H1 (cell line): ENCODE results near the gene CORO2B. TPM values are rescaled to one million over a fixed set of nuclear protein-coding genes. Genes with fewer than 3 reads are reported as not detected.

Source experiments
- CTCF ChIA-PET: fragments of 300-600 bp; sonication (Branson Sonifier 250); formaldehyde crosslinking; loops from one replicate; lab custom pipeline; 2021; ENCODE audit not compliant: partially characterized antibody; lab: Charles Lee
- POLR2A ChIA-PET: fragments of 300-600 bp; sonication (Branson Sonifier 250); formaldehyde crosslinking; loops from one replicate; lab custom pipeline; 2021; ENCODE audit warnings: inconsistent platforms; ENCODE audit not compliant: partially characterized antibody; lab: Charles Lee
- DNase-seq, 2 experiments: peaks; one replicate each; pipeline versions ENCODE4 v3.0.0 to v3.0.0-alpha.2; 2010 to 2022; ENCODE audit warnings: low spot score in 2 of 2, low read depth in 1 of 2, mixed read lengths in 1 of 2
- FAIRE-seq: peaks from 2 replicates; lab custom pipeline; 2011; peaks lifted over from hg19 to GRCh38; lab: Jason Lieb, UNC
- H2AFZ ChIP-seq: 2 replicates; pipeline ENCODE4 v1.8.1; 2012; ENCODE audit warnings: low read length, inconsistent platforms
- H2AK5ac ChIP-seq: 2 replicates; pipeline ENCODE4 v1.6.1; 2013; ENCODE audit warnings: low read depth, low read length
- H2BK120ac ChIP-seq: replicated peaks from 2 replicates; pipeline ENCODE3; 2013; ENCODE audit warnings: low read depth, low read length, inconsistent platforms
- H2BK12ac ChIP-seq: 2 replicates; pipeline ENCODE4 v1.6.1; 2013; ENCODE audit warnings: low read depth, low read length
- H2BK15ac ChIP-seq: 2 replicates; pipeline ENCODE4 v1.6.1; 2013; ENCODE audit warnings: low read length
- H2BK20ac ChIP-seq: 2 replicates; pipeline ENCODE4 v1.6.1; 2013; ENCODE audit warnings: low read length
- H2BK5ac ChIP-seq: 2 replicates; pipeline ENCODE4 v1.6.1; 2013; ENCODE audit warnings: low read depth, low read length
- H3K14ac ChIP-seq: 2 replicates; pipeline ENCODE4 v1.6.1; 2013; ENCODE audit warnings: inconsistent platforms; ENCODE audit not compliant: insufficient read length
- H3K18ac ChIP-seq: 2 replicates; pipeline ENCODE4 v1.6.1; 2013; ENCODE audit warnings: low read length; ENCODE audit errors: extremely low read depth
- H3K23ac ChIP-seq: 2 replicates; pipeline ENCODE4 v1.6.1; 2013; ENCODE audit warnings: inconsistent platforms; ENCODE audit not compliant: insufficient read length
- H3K23me2 ChIP-seq: 2 replicates; pipeline ENCODE4 v1.6.1; 2013; ENCODE audit warnings: low read depth, low read length
- H3K27ac ChIP-seq: 2 replicates; pipeline ENCODE4 v1.6.1; 2011; ENCODE audit warnings: low read depth, low read length, inconsistent platforms
- H3K27me3 ChIP-seq, 4 experiments: replicated peaks in 1 of 4; 1 replicate in 1 of 4; 2 replicates in 3 of 4; pipeline versions ENCODE4 v1.6.1 to v1.8.1; 2011 to 2013; ENCODE audit warnings: low read length in 3 of 4, mild to moderate bottlenecking in 3 of 4, inconsistent platforms in 2 of 4, mixed read lengths in 2 of 4, moderate library complexity in 1 of 4; ENCODE audit not compliant: control insufficient read depth in 3 of 4, insufficient read depth in 3 of 4; ENCODE audit errors: extremely low read depth in 1 of 4
- H3K36me3 ChIP-seq, 4 experiments: 2 replicates each; pipeline versions ENCODE4 v1.6.1 to v1.8.1; 2011 to 2013; ENCODE audit warnings: mild to moderate bottlenecking in 4 of 4, low read length in 3 of 4, moderate library complexity in 2 of 4, control low read depth in 1 of 4, inconsistent platforms in 1 of 4; ENCODE audit not compliant: insufficient read depth in 4 of 4, control insufficient read depth in 2 of 4
- H3K4ac ChIP-seq: replicated peaks from 2 replicates; pipeline ENCODE3; 2013; ENCODE audit warnings: low read length, low read depth, mixed read lengths, inconsistent platforms; ENCODE audit not compliant: insufficient read length
- H3K4me1 ChIP-seq, 4 experiments: replicated peaks in 1 of 4; 1 replicate in 1 of 4; 2 replicates in 3 of 4; pipeline versions ENCODE4 v1.6.1 to v1.8.1; 2011 to 2013; ENCODE audit warnings: low read length in 3 of 4, inconsistent platforms in 2 of 4, mixed read lengths in 1 of 4; ENCODE audit not compliant: insufficient read depth in 4 of 4, control insufficient read depth in 3 of 4
- H3K4me2 ChIP-seq, 2 experiments: 2 replicates each; pipeline versions ENCODE4 v1.6.1 to v1.8.1; 2011 to 2013; ENCODE audit warnings: low read depth in 2 of 2, low read length in 2 of 2, control low read depth in 1 of 2, inconsistent platforms in 1 of 2, mild to moderate bottlenecking in 1 of 2; ENCODE audit not compliant: insufficient read depth in 1 of 2
- H3K4me3 ChIP-seq, 4 experiments: fragments of 200-600, 300-600 bp in 1 of 4; sonication (generic), shearing (Covaris generic), sonication (Bioruptor Twin) in 1 of 4; 2 replicates each; pipeline versions ENCODE4 v1.5.1 to v1.8.1; 2011 to 2016; ENCODE audit warnings: low read length in 4 of 4, low read depth in 3 of 4, control low read depth in 2 of 4, inconsistent platforms in 2 of 4, mild to moderate bottlenecking in 2 of 4, mixed read lengths in 1 of 4, moderate library complexity in 1 of 4; ENCODE audit not compliant: insufficient read depth in 2 of 4; ENCODE audit errors: extremely low read depth in 1 of 4
- H3K56ac ChIP-seq: replicated peaks from 2 replicates; pipeline ENCODE3; 2013; ENCODE audit warnings: low read depth, mild to moderate bottlenecking, mixed read lengths, low read length, inconsistent platforms; ENCODE audit not compliant: insufficient read length
- H3K79me1 ChIP-seq: 2 replicates; pipeline ENCODE4 v1.6.1; 2013; ENCODE audit warnings: low read depth, low read length, control low read depth
- H3K79me2 ChIP-seq, 2 experiments: 2 replicates each; pipeline versions ENCODE4 v1.6.1 to v1.8.1; 2012 to 2013; ENCODE audit warnings: low read length in 2 of 2, mild to moderate bottlenecking in 2 of 2, inconsistent platforms in 1 of 2; ENCODE audit not compliant: insufficient read depth in 2 of 2, control insufficient read depth in 1 of 2
- H3K9ac ChIP-seq, 4 experiments: replicated peaks in 1 of 4; 1 replicate in 1 of 4; 2 replicates in 3 of 4; pipeline versions ENCODE4 v1.6.1 to v1.8.1; 2011 to 2013; ENCODE audit warnings: low read depth in 3 of 4, low read length in 3 of 4, control low read depth in 2 of 4, mild to moderate bottlenecking in 2 of 4, moderate library complexity in 2 of 4, inconsistent platforms in 1 of 4; ENCODE audit errors: extremely low read depth in 1 of 4
- H3K9me3 ChIP-seq, 2 experiments: 2 replicates each; pipeline versions ENCODE4 v1.6.1 to v1.8.1; 2012 to 2013; ENCODE audit warnings: mild to moderate bottlenecking in 2 of 2, moderate library complexity in 2 of 2, control low read depth in 1 of 2, inconsistent platforms in 1 of 2, low read depth in 1 of 2, low read length in 1 of 2, mixed read lengths in 1 of 2; ENCODE audit not compliant: insufficient read depth in 2 of 2
- H4K20me1 ChIP-seq, 2 experiments: replicated peaks in 1 of 2; 2 replicates each; pipeline versions ENCODE3 to v1.8.1; 2011 to 2013; ENCODE audit warnings: inconsistent platforms in 2 of 2, low read length in 2 of 2, mild to moderate bottlenecking in 1 of 2; ENCODE audit not compliant: insufficient read depth in 2 of 2, control insufficient read depth in 1 of 2
- H4K5ac ChIP-seq: 2 replicates; pipeline ENCODE4 v1.6.1; 2013; ENCODE audit warnings: low read length, low read depth, mixed read lengths, inconsistent platforms; ENCODE audit not compliant: insufficient read length
- H4K8ac ChIP-seq: 2 replicates; pipeline ENCODE4 v1.8.0; 2013; ENCODE audit warnings: mild to moderate bottlenecking, moderate library complexity, low read length, inconsistent platforms; ENCODE audit not compliant: insufficient read depth; ENCODE audit errors: extremely low read depth
- H4K91ac ChIP-seq: replicated peaks from 2 replicates; pipeline ENCODE3; 2013; ENCODE audit warnings: low read length, mixed read lengths, inconsistent platforms; ENCODE audit not compliant: insufficient read length
- ASH2L ChIP-seq: fragments of 200-600, 300-600 bp; sonication (generic); IDR thresholded peaks from one replicate; pipeline ENCODE4 v1.7.1; 2017; ENCODE audit warnings: low read length
- BCL11A ChIP-seq, 2 experiments: IDR thresholded peaks; one replicate each; pipeline ENCODE4 v1.6.1; 2011; ENCODE audit warnings: low read depth in 2 of 2, low read length in 2 of 2, mild to moderate bottlenecking in 2 of 2
- CBX5 ChIP-seq: fragments of 300-800, 300-1000 bp; sonication (generic); IDR thresholded peaks from 2 replicates; pipeline ENCODE4 v1.7.1; 2016; ENCODE audit warnings: antibody characterized with exemption, low read length, low read depth
- CHD1 ChIP-seq: IDR thresholded peaks from 2 replicates; pipeline ENCODE4 v1.6.1; 2012; ENCODE audit warnings: low read depth, low read length, improper control_type of control experiment
- HDAC2 ChIP-seq, 2 experiments: fragments of 300-600 bp in 1 of 2; sonication (generic) in 1 of 2; IDR thresholded peaks; 2 replicates each; pipeline ENCODE4 v1.6.1; 2011 to 2012; ENCODE audit warnings: low read depth in 2 of 2, low read length in 2 of 2, mild to moderate bottlenecking in 2 of 2, moderate library complexity in 2 of 2, borderline replicate concordance in 1 of 2, inconsistent platforms in 1 of 2
- JUN ChIP-seq: IDR thresholded peaks from 2 replicates; pipeline ENCODE4 v1.6.1; 2011; ENCODE audit warnings: low read depth, mild to moderate bottlenecking, improper control_type of control experiment, low read length
- POLR2AphosphoS5 ChIP-seq: IDR thresholded peaks from 2 replicates; pipeline ENCODE4 v1.6.1; 2011; ENCODE audit warnings: low read depth, low read length
- RFX5 ChIP-seq: IDR thresholded peaks from 2 replicates; pipeline ENCODE4 v1.6.1; 2011; ENCODE audit warnings: low read depth, low read length, improper control_type of control experiment, borderline replicate concordance
- SIRT6 ChIP-seq: IDR thresholded peaks from one replicate; pipeline ENCODE4 v1.7.1; 2012; ENCODE audit warnings: low read length, inconsistent platforms
- SP1 ChIP-seq: IDR thresholded peaks from 2 replicates; pipeline ENCODE4 v1.6.1; 2011; ENCODE audit warnings: low read depth, low read length
- SP4 ChIP-seq: IDR thresholded peaks from 2 replicates; pipeline ENCODE4 v1.6.1; 2012; ENCODE audit warnings: low read length, inconsistent platforms
- SUZ12 ChIP-seq: fragments of 200-600 bp; sonication (generic); IDR thresholded peaks from 2 replicates; pipeline ENCODE4 v1.6.1; 2012; ENCODE audit warnings: mild to moderate bottlenecking, inconsistent platforms, low read length, moderate library complexity, mixed read lengths
- TAF7 ChIP-seq: optimal IDR thresholded peaks from 2 replicates; pipeline ENCODE3; 2011; ENCODE audit warnings: low read depth, mild to moderate bottlenecking, inconsistent platforms, low read length, moderate library complexity, borderline replicate concordance
- ZNF274 ChIP-seq: IDR thresholded peaks from 2 replicates; pipeline ENCODE4 v1.7.0; 2012; ENCODE audit warnings: low read length, borderline replicate concordance; ENCODE audit errors: extremely low read depth
- WGBS, 2 experiments: shearing (Covaris generic) in 1 of 2; methylation state at CpG; one replicate each; pipeline versions ENCODE4 v1.1.6 to v1.1.7; 2013 to 2015; ENCODE audit warnings: low lambda C conversion rate in 2 of 2, mixed read lengths in 2 of 2, inconsistent platforms in 1 of 2, low coverage in 1 of 2, missing lambda C conversion rate in 1 of 2; ENCODE audit not compliant: insufficient replicate concordance in 2 of 2, insufficient coverage in 1 of 2, insufficient read length in 1 of 2; ENCODE audit errors: extremely low coverage in 1 of 2, missing lambda C conversion rate in 1 of 2; 5-methylcytosine and 5-hydroxymethylcytosine counted together
- polyA plus RNA-seq, 7 experiments: library from polyadenylated mRNA; depleted of rRNA in 3 of 7; stranded (reverse) in 5 of 7; unstranded in 2 of 7; fragments of >200 nt in 5 of 7; fragments of 200-250 nt in 2 of 7; gene quantifications; 1 replicate in 5 of 7; 2 replicates in 1 of 7; 4 replicates in 1 of 7; pipeline versions ENCODE4 v1.2.1 to v1.2.3, GENCODE V29; 2011 to 2013; ENCODE audit warnings: missing spikeins in 2 of 7, mixed read lengths in 2 of 7
- total RNA-seq: library from RNA; stranded (reverse); fragmentation: NEBNext Ultra II Directional; extraction: Animal tissue kit (Norgen Biotek cat#: 25700); gene quantifications from 2 replicates; pipeline ENCODE4 v1.2.1, GENCODE V29; 2021

Gene CORO2B
- total and polyA plus RNA-seq, 2 of the 8 experiments (the other 6 are each of a cell fraction or from before 2014, with no cell fraction given), result 3.4 to 6.7 TPM

GRCh38 chr15:68585574-68586273 lies 6.9 kb downstream of the CORO2B start:
- 90% methylated on average over 8 of the region's 8 CpGs; no CpG with 5 or more reads in 1 of the 2 experiments for WGBS, 2 experiments
- Histone ChIP-seq H3K27me3 (peaks cover 0 to 6% (median 3%) of the 10 kb centered on the region in 4 experiments; a peak in 4 of 7 replicates), H3K79me2 (no peaks in the 10 kb centered on the region; a peak in 1 of 4 replicates), H4K91ac (no peak overlapping the region), H2BK12ac (no peak overlapping the region), H4K5ac (no peak overlapping the region), H3K4me3 (no peak overlapping the region), H3K27ac (no peak overlapping the region), H3K9me3 (no peaks in the 10 kb centered on the region), H2BK15ac (no peak overlapping the region; the same call in 1 of the 2 replicates), H3K14ac (no peak overlapping the region), H2AK5ac (no peak overlapping the region), H2BK120ac (no peak overlapping the region), H3K4ac (peak overlapping the region; percentile 17), H2BK20ac (no peak overlapping the region), H3K23me2 (no peaks in the 10 kb centered on the region), H3K9ac (no peak overlapping the region), H2AFZ (no peak overlapping the region), H4K8ac (no peak overlapping the region), H4K20me1 (no peaks in the 10 kb centered on the region), H3K23ac (no peak overlapping the region), H3K79me1 (no peaks in the 10 kb centered on the region; the same call in 1 of the 2 replicates), H2BK5ac (no peak overlapping the region), H3K4me2 (no peak overlapping the region), H3K4me1 (peaks cover 2 to 19% (median 8%) of the 10 kb centered on the region in 4 experiments), H3K56ac (no peak overlapping the region), H3K18ac (no peak overlapping the region), H3K36me3 (no peaks in the 10 kb centered on the region)
- no peak for FAIRE-seq
- ChIA-PET CTCF (interaction anchor here (0.8 to 4.9 kb wide), 4 partner anchors 32 to 89 kb away, joined by 3 to 26 read pairs (median 4); no protein-coding TSS in a partner anchor), POLR2A (interaction anchor here (1.7 kb wide), 1 partner anchor 21 kb away, joined by 3 read pairs; no protein-coding TSS in a partner anchor)
- DNase-seq, result no peak
- no peak for TF ChIP-seq HDAC2 (IDR thresholded peaks at IDR 0.05; ENCODE audit: borderline replicate concordance in 1 of 2, low read depth in 2 of 2, low read length in 2 of 2)
- TF ChIP-seq CBX5, result no peak
- TF ChIP-seq TAF7, result no peak
- no peak for TF ChIP-seq BCL11A (IDR thresholded peaks at IDR 0.05; ENCODE audit: low read depth in 2 of 2, low read length in 2 of 2)
- TF ChIP-seq SUZ12, result no peak
- no peak for TF ChIP-seq POLR2AphosphoS5
- no peak for TF ChIP-seq SP4
- no peak for TF ChIP-seq ASH2L
- TF ChIP-seq SIRT6, result no peak
- TF ChIP-seq SP1, result no peak
- no peak for TF ChIP-seq ZNF274
- TF ChIP-seq CHD1, result no peak
- TF ChIP-seq RFX5, result no peak
- no peak for TF ChIP-seq JUN
